Keratinocyte (primary cell): ENCODE measurements around the gene IMPDH2.

ENCODE experiments used
- EZH2 ChIP-seq: IDR thresholded peaks from one replicate; pipeline ENCODE4 v1.6.1; 2012; ENCODE audit warnings: inconsistent platforms, mild to moderate bottlenecking, low read length, moderate library complexity
- TF ChIP-seq, protein P1 (sequence below), 3 experiments: IDR thresholded peaks in 1 of 3; conservative IDR thresholded peaks in 1 of 3; optimal IDR thresholded peaks in 1 of 3; 2 replicates in 2 of 3; 3 replicates in 1 of 3; pipeline versions ENCODE3 to v1.5.1; 2011; ENCODE audit warnings: low read length in 3 of 3, mild to moderate bottlenecking in 3 of 3, moderate library complexity in 2 of 3, control low read depth in 1 of 3, inconsistent platforms in 1 of 3; ENCODE audit not compliant: insufficient read depth in 2 of 3; ENCODE audit errors: extremely low read depth in 1 of 3

DNA sequence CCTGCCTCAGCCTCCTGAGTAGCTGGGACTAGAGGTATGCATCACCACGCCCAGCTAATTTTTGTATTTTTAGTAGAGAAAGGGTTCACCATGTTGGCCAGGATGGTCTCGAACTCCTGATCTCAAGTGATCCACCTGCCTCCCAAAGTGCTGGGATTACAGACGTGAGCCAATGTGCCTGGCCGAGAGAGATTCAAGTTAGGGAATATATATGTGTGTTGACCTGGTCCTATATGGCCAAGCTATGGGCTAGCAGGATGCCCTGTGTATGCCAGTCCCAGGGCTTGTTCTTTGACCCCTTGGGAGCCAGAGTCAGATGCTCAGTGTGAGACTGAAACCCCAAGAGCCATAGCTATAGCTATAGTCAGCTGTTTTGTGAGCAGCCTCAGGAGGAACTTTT, 5.4 kb downstream of the IMPDH2 start:
- TF ChIP-seq, protein P1, sequence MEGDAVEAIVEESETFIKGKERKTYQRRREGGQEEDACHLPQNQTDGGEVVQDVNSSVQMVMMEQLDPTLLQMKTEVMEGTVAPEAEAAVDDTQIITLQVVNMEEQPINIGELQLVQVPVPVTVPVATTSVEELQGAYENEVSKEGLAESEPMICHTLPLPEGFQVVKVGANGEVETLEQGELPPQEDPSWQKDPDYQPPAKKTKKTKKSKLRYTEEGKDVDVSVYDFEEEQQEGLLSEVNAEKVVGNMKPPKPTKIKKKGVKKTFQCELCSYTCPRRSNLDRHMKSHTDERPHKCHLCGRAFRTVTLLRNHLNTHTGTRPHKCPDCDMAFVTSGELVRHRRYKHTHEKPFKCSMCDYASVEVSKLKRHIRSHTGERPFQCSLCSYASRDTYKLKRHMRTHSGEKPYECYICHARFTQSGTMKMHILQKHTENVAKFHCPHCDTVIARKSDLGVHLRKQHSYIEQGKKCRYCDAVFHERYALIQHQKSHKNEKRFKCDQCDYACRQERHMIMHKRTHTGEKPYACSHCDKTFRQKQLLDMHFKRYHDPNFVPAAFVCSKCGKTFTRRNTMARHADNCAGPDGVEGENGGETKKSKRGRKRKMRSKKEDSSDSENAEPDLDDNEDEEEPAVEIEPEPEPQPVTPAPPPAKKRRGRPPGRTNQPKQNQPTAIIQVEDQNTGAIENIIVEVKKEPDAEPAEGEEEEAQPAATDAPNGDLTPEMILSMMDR (optimal IDR thresholded peaks at IDR 0.05 in 1 of 3, IDR thresholded peaks at IDR 0.05 in 1 of 3, conservative IDR thresholded peaks at IDR 0.05 in 1 of 3; ENCODE audit: extremely low read depth in 1 of 3, insufficient read depth in 2 of 3, low read length in 3 of 3), result no peak
- TF ChIP-seq EZH2, result no peak
